HCT116 (cell line): ENCODE results near the gene DRD5. TPM values are rescaled to one million over a fixed set of nuclear protein-coding genes. Genes with fewer than 3 reads are reported as not detected.
A peak's percentile ranks its signal among the peaks of the same experiment; 100 is the strongest.

ENCODE experiments used
- ATAC-seq: fragments of 200-7000 bp; cut with Tn5 transposase; 2 replicates; pipeline ENCODE4 v1.9.1; 2020; ENCODE audit warnings: mild to moderate bottlenecking, moderate library complexity
- BruUV-seq: library from RNA; stranded (reverse); fragments of 400-500 nt; replicated peaks from 2 replicates; lab custom pipeline; 2021; lab: Mats Ljungman, UMichigan
- CTCF ChIA-PET: fragments of 300-600 bp; sonication (Branson Sonifier 250); formaldehyde crosslinking; loops from one replicate; lab custom pipeline; 2021; ENCODE audit warnings: antibody characterized with exemption; lab: Charles Lee
- POLR2A ChIA-PET: fragments of 300-600, 350-600 bp; sonication (Branson Sonifier 250); formaldehyde crosslinking; loops from one replicate; lab custom pipeline; 2021; ENCODE audit warnings: antibody characterized with exemption; lab: Charles Lee
- RAD21 ChIA-PET, 2 experiments: fragments of 300-600 bp; sonication (Branson Sonifier 250); formaldehyde crosslinking; loops; one replicate each; lab custom pipeline; 2023; ENCODE audit warnings: low total read pairs in 2 of 2; ENCODE audit not compliant: uncharacterized antibody in 2 of 2, unreplicated experiment in 2 of 2, low non-redundant PET in 1 of 2; lab: Charles Lee
- DNase-seq: peaks from one replicate; pipeline ENCODE4 v3.0.0-alpha.2; 2010; ENCODE audit warnings: low read depth, low spot score
- H2AFZ ChIP-seq: fragments of 200-600 bp; shearing (Covaris generic), sonication (generic); 2 replicates; pipeline ENCODE4 v1.6.1; 2017; ENCODE audit warnings: low read depth, mixed run types, mixed read lengths, antibody characterized with exemption, low read length; ENCODE audit not compliant: poor library complexity, severe bottlenecking
- H3K27ac ChIP-seq: 2 replicates; pipeline ENCODE4 v1.5.1; 2012; ENCODE audit warnings: low read depth, low read length
- H3K27me3 ChIP-seq: fragments of 200-600 bp; sonication (generic); 2 replicates; pipeline ENCODE4 v1.6.1; 2016; ENCODE audit warnings: mixed run types, low read length, mixed read lengths; ENCODE audit not compliant: insufficient read depth
- H3K36me3 ChIP-seq, 2 experiments: fragments of 200-500 bp in 1 of 2; fragments of 200-600 bp in 1 of 2; sonication (Bioruptor generic) in 1 of 2; sonication (generic) in 1 of 2; 2 replicates each; pipeline versions ENCODE4 v1.5.1 to v1.6.1; 2014 to 2016; ENCODE audit warnings: low read length in 2 of 2, inconsistent platforms in 1 of 2, mixed read lengths in 1 of 2, mixed run types in 1 of 2; ENCODE audit not compliant: insufficient read depth in 2 of 2, control insufficient read depth in 1 of 2
- H3K4me1 ChIP-seq, 2 experiments: fragments of 200-600 bp in 1 of 2; sonication (generic) in 1 of 2; 2 replicates each; pipeline versions ENCODE4 v1.5.1 to v1.6.1; 2012 to 2017; ENCODE audit warnings: low read length in 2 of 2, inconsistent platforms in 1 of 2, mild to moderate bottlenecking in 1 of 2, mixed read lengths in 1 of 2, mixed run types in 1 of 2, moderate library complexity in 1 of 2; ENCODE audit not compliant: insufficient read depth in 2 of 2, control insufficient read depth in 1 of 2
- H3K4me2 ChIP-seq: fragments of 200-600 bp; sonication (generic); 2 replicates; pipeline ENCODE4 v1.6.1; 2017; ENCODE audit warnings: mixed run types, low read length, mixed read lengths
- H3K4me3 ChIP-seq, 2 experiments: fragments of 200-600 bp in 1 of 2; sonication (generic) in 1 of 2; replicated peaks in 1 of 2; 2 replicates each; pipeline ENCODE4 v1.5.1; 2011 to 2016; ENCODE audit warnings: low read length in 2 of 2, control low read depth in 1 of 2, low read depth in 1 of 2, mild to moderate bottlenecking in 1 of 2, mixed read lengths in 1 of 2, mixed run types in 1 of 2
- H3K79me2 ChIP-seq: fragments of 200-600 bp; sonication (generic); 2 replicates; pipeline ENCODE4 v1.6.1; 2017; ENCODE audit warnings: mild to moderate bottlenecking, mixed run types, low read length, moderate library complexity, mixed read lengths; ENCODE audit not compliant: insufficient read depth
- H3K9ac ChIP-seq: fragments of 200-600 bp; sonication (generic); 2 replicates; pipeline ENCODE4 v1.6.1; 2016; ENCODE audit warnings: low read length, mixed read lengths
- H3K9me2 ChIP-seq: fragments of 200-600 bp; sonication (generic), shearing (Covaris generic); 2 replicates; pipeline ENCODE4 v1.6.1; 2017; ENCODE audit warnings: mixed run types, mild to moderate bottlenecking, moderate library complexity; ENCODE audit not compliant: insufficient read depth
- H3K9me3 ChIP-seq, 2 experiments: fragments of 200-500 bp in 1 of 2; fragments of 200-600 bp in 1 of 2; sonication (Bioruptor generic) in 1 of 2; sonication (generic) in 1 of 2; 2 replicates each; pipeline ENCODE4 v1.6.1; 2014 to 2017; ENCODE audit warnings: low read length in 2 of 2, mixed read lengths in 2 of 2, inconsistent platforms in 1 of 2, low read depth in 1 of 2, mild to moderate bottlenecking in 1 of 2, mixed run types in 1 of 2, moderate library complexity in 1 of 2; ENCODE audit not compliant: control insufficient read depth in 1 of 2, insufficient read depth in 1 of 2
- H4K20me1 ChIP-seq: fragments of 200-600 bp; sonication (generic), shearing (Covaris generic); 2 replicates; pipeline ENCODE4 v1.6.1; 2017; ENCODE audit warnings: mixed run types, mild to moderate bottlenecking, moderate library complexity; ENCODE audit not compliant: insufficient read depth
- CEBPB ChIP-seq: IDR thresholded peaks from 2 replicates; pipeline ENCODE4 v1.6.1; 2012; ENCODE audit warnings: low read depth
- ELF1 ChIP-seq: IDR thresholded peaks from 2 replicates; pipeline ENCODE4 v1.6.1; 2012; ENCODE audit warnings: low read depth, borderline replicate concordance
- EZH2phosphoT487 ChIP-seq: fragments of 200-600 bp; IDR thresholded peaks from 2 replicates; pipeline ENCODE4 v1.6.1; 2018; ENCODE audit warnings: antibody characterized with exemption, borderline replicate concordance
- FOSL1 ChIP-seq: IDR thresholded peaks from 2 replicates; pipeline ENCODE4 v1.6.1; 2012; ENCODE audit warnings: low read depth
- POLR2A ChIP-seq: IDR thresholded peaks from 2 replicates; pipeline ENCODE4 v1.7.0; 2011; ENCODE audit warnings: borderline replicate concordance; ENCODE audit not compliant: insufficient read depth, insufficient read length; ENCODE audit errors: extremely low read depth
- RAD21 ChIP-seq: IDR thresholded peaks from 2 replicates; pipeline ENCODE4 v1.6.1; 2012; ENCODE audit warnings: low read depth, mild to moderate bottlenecking
- SRF ChIP-seq: IDR thresholded peaks from 2 replicates; pipeline ENCODE4 v1.6.1; 2012; ENCODE audit warnings: low read depth
- TCF7L2 ChIP-seq: IDR thresholded peaks from 2 replicates; pipeline ENCODE4 v1.7.0; 2011; ENCODE audit warnings: borderline replicate concordance, inconsistent platforms; ENCODE audit not compliant: insufficient read depth, insufficient read length; ENCODE audit errors: extremely low read depth
- YY1 ChIP-seq: IDR thresholded peaks from 2 replicates; pipeline ENCODE4 v1.6.1; 2011; ENCODE audit warnings: low read length, low read depth, moderate library complexity, mild to moderate bottlenecking; ENCODE audit not compliant: insufficient replicate concordance; ENCODE audit errors: extremely low read depth
- ZFX ChIP-seq: fragments of 450-650 bp; IDR thresholded peaks from 2 replicates; pipeline ENCODE4 v1.6.1; 2017
- ZNF274 ChIP-seq: fragments of 200-500 bp; sonication (Bioruptor generic); IDR thresholded peaks from 2 replicates; pipeline ENCODE4 v1.6.1; 2014; ENCODE audit warnings: mild to moderate bottlenecking, low read depth, low read length, inconsistent platforms
- intact Hi-C: fragments of 100-400 bp; cut with micrococcal nuclease; formaldehyde crosslinking; loops from 2 replicates; pipeline ENCODE4 v1.10.0; 2022
- total RNA-seq: library from RNA; stranded (reverse); gene quantifications from one replicate; pipeline ENCODE4 v1.2.1, GENCODE V29; 2021; ENCODE audit not compliant: unreplicated experiment
- TF ChIP-seq, protein P1 (sequence below): IDR thresholded peaks from 2 replicates; pipeline ENCODE4 v1.6.1; 2012
- TF ChIP-seq, protein P2 (sequence below), 3 experiments: fragments of 200-600 bp in 1 of 3; sonication (generic) in 1 of 3; IDR thresholded peaks in 2 of 3; conservative IDR thresholded peaks in 1 of 3; 2 replicates each; pipeline ENCODE4 v1.5.1; 2012 to 2017; ENCODE audit warnings: low read depth in 2 of 3, low read length in 2 of 3, antibody characterized with exemption in 1 of 3, borderline replicate concordance in 1 of 3, control low read depth in 1 of 3, mild to moderate bottlenecking in 1 of 3, mixed read lengths in 1 of 3, mixed run types in 1 of 3, moderate library complexity in 1 of 3; ENCODE audit not compliant: insufficient read depth in 1 of 3

Gene DRD5
- total RNA-seq, 1 experiment from 2014 or later: not detected

DNA sequence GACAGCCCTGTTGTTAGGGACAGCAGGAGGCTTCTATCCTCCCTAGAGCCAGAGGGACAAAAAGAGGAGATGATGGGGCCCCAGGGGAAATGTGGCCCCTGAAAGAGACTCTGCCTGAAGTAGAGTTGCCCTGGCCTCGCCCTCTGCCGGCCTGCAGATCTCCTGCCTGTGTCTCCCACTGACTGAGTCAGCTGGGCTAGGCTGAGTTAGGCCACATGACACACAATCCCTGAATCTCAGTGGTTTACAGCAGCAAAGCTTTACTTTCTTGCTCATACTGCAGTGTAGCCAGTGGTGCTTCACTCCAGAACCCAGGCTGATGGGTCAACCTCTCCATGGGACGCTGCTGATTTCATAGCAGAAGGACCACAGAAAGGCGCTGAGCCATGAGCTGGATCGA, 23.5 kb downstream of the DRD5 start:
- ChIA-PET RAD21 (no interaction called here), CTCF (no interaction called here), POLR2A (no interaction called here)
- no peaks in the 10 kb centered on the region for H3K79me2 ChIP-seq
- no peaks in the 10 kb centered on the region for H3K9me2 ChIP-seq
- H2AFZ ChIP-seq: no peak overlapping the region
- H3K4me3 ChIP-seq: no peak overlapping the region
- intact Hi-C loops: no loop called here
- H3K36me3 ChIP-seq: no peaks in the 10 kb centered on the region
- no peaks in the 10 kb centered on the region for H3K4me1 ChIP-seq
- no peaks in the 10 kb centered on the region; the same call in 1 of the 2 replicates for H3K27me3 ChIP-seq
- no peaks in the 10 kb centered on the region for H3K9me3 ChIP-seq
- no peak for DNase-seq
- H4K20me1 ChIP-seq: no peaks in the 10 kb centered on the region
- no peak overlapping the region for H3K9ac ChIP-seq
- no TSS peak for BruUV-seq
- TF ChIP-seq ZNF274 (no peak), TCF7L2 (no peak), ELF1 (no peak), EZH2phosphoT487 (no peak), YY1 (no peak), SRF (no peak)
- no peak overlapping the region for H3K4me2 ChIP-seq
- ATAC-seq: 0 out of 2 replicates have a peak, but pooled peaks have one; percentile 38
- H3K27ac ChIP-seq: no peak overlapping the region

DNA sequence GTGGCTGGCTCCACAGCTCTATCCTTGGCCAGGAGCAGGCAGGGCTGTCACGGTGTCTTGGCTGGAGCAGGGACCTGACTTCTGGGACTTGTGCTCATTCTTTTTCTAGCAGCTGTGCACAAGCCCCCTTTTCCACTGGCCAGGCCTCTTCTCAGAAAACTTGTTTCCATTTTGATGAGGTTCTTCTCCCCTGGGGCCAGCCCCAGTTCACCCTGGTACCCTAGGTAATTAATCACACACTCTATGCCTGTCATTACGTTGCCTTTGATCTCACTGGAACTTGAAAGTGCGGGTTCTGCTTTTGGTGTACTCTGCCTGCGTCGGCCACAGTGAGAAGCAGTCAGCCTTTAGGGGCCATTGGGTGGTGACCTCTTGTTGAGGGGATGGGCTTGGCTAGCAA, 26.6 kb downstream of the DRD5 start:
- Histone ChIP-seq H3K9me3 (no peaks in the 10 kb centered on the region), H3K4me2 (no peak overlapping the region), H3K9ac (no peak overlapping the region), H3K36me3 (no peaks in the 10 kb centered on the region), H4K20me1 (no peaks in the 10 kb centered on the region), H3K9me2 (no peaks in the 10 kb centered on the region), H3K79me2 (no peaks in the 10 kb centered on the region), H3K27ac (no peak overlapping the region), H3K4me3 (no peak overlapping the region), H3K4me1 (no peaks in the 10 kb centered on the region), H2AFZ (no peak overlapping the region), H3K27me3 (peaks cover 14% of the 10 kb centered on the region)
- ChIA-PET CTCF (no interaction called here), POLR2A (no interaction called here), RAD21 (no interaction called here)
- BruUV-seq: no TSS peak
- no peak for DNase-seq
- ATAC-seq: no peak
- intact Hi-C loops: no loop called here
- TF ChIP-seq EZH2phosphoT487: no peak
- no peak for TF ChIP-seq ZNF274
- TF ChIP-seq CEBPB: no peak
- no peak for TF ChIP-seq RAD21
- TF ChIP-seq, protein P1, sequence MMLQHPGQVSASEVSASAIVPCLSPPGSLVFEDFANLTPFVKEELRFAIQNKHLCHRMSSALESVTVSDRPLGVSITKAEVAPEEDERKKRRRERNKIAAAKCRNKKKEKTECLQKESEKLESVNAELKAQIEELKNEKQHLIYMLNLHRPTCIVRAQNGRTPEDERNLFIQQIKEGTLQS: no peak
- TF ChIP-seq, protein P2, sequence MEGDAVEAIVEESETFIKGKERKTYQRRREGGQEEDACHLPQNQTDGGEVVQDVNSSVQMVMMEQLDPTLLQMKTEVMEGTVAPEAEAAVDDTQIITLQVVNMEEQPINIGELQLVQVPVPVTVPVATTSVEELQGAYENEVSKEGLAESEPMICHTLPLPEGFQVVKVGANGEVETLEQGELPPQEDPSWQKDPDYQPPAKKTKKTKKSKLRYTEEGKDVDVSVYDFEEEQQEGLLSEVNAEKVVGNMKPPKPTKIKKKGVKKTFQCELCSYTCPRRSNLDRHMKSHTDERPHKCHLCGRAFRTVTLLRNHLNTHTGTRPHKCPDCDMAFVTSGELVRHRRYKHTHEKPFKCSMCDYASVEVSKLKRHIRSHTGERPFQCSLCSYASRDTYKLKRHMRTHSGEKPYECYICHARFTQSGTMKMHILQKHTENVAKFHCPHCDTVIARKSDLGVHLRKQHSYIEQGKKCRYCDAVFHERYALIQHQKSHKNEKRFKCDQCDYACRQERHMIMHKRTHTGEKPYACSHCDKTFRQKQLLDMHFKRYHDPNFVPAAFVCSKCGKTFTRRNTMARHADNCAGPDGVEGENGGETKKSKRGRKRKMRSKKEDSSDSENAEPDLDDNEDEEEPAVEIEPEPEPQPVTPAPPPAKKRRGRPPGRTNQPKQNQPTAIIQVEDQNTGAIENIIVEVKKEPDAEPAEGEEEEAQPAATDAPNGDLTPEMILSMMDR (IDR thresholded peaks at IDR 0.05 in 2 of 3, conservative IDR thresholded peaks at IDR 0.05 in 1 of 3; ENCODE audit: borderline replicate concordance in 1 of 3, insufficient read depth in 1 of 3, low read depth in 2 of 3, low read length in 2 of 3): no peak
- TF ChIP-seq POLR2A: no peak
- no peak for TF ChIP-seq ZFX
- TF ChIP-seq YY1: no peak
- TF ChIP-seq ELF1: no peak
- TF ChIP-seq FOSL1: no peak
